K562 (cell line): ENCODE data around the gene BANP. TPM values are rescaled to one million over a fixed set of nuclear protein-coding genes. Genes with fewer than 3 reads are reported as not detected.
A peak's percentile ranks its signal among the peaks of the same experiment; 100 is the strongest.

Source experiments
- ATAC-seq: fragments of 200-7000 bp; cut with Tn5 transposase; 3 replicates; pipeline ENCODE4 v1.9.1; 2020; ENCODE audit warnings: moderate library complexity
- BruUV-seq: library from RNA; stranded (reverse); fragments of 400-500 nt; replicated peaks from 2 replicates; lab custom pipeline; 2021; lab: Mats Ljungman, UMichigan
- CTCF ChIA-PET: fragments of 300-600 bp; formaldehyde crosslinking; extraction: SDS; loops from one replicate; lab custom pipeline; 2021; ENCODE audit warnings: low intra/inter-chr PET ratio; lab: Yijun Ruan, JAX
- POLR2A ChIA-PET: fragments of 300-600, 350-650 bp; sonication (Branson Sonifier 250); formaldehyde crosslinking; extraction: SDS; loops from one replicate; lab custom pipeline; 2021; ENCODE audit warnings: antibody characterized with exemption, inconsistent platforms; lab: Yijun Ruan, JAX
- DNase-seq, 4 experiments: peaks; one replicate each; pipeline versions ENCODE4 v3.0.0 to v3.0.0-alpha.2; 2011 to 2018; ENCODE audit warnings: low spot score in 3 of 4, mixed read lengths in 3 of 4; ENCODE audit errors: extremely low read depth in 1 of 4
- FAIRE-seq: peaks from 2 replicates; lab custom pipeline; 2011; peaks lifted over from hg19 to GRCh38; lab: Jason Lieb, UNC
- H2AFZ ChIP-seq: 2 replicates; pipeline ENCODE4 v1.6.0; 2011; ENCODE audit warnings: low read depth, low read length, control low read depth, inconsistent platforms
- H3K27ac ChIP-seq: fragments of 200-600 bp; 3 replicates; pipeline ENCODE4 v1.8.0; 2011; ENCODE audit warnings: low read depth, mild to moderate bottlenecking, control low read depth, inconsistent platforms, low read length, moderate library complexity, mixed read lengths; ENCODE audit errors: extremely low read depth
- H3K27me3 ChIP-seq, 2 experiments: fragments of 300-600 bp in 1 of 2; 2 replicates in 1 of 2; 3 replicates in 1 of 2; pipeline versions ENCODE4 v1.6.0 to v1.8.0; 2011; ENCODE audit warnings: inconsistent platforms in 2 of 2, low read length in 2 of 2, mild to moderate bottlenecking in 1 of 2, mixed read lengths in 1 of 2, moderate library complexity in 1 of 2; ENCODE audit not compliant: control insufficient read depth in 2 of 2, insufficient read depth in 2 of 2
- H3K36me3 ChIP-seq: fragments of 300-600 bp; 3 replicates; pipeline ENCODE4 v1.8.0; 2011; ENCODE audit warnings: mild to moderate bottlenecking, low read length, inconsistent platforms; ENCODE audit not compliant: control insufficient read depth, insufficient read depth
- H3K4me1 ChIP-seq, 2 experiments: fragments of 200-600 bp in 1 of 2; replicated peaks in 1 of 2; 2 replicates in 1 of 2; 3 replicates in 1 of 2; pipeline versions ENCODE4 v1.5.1 to v1.8.0; 2011; ENCODE audit warnings: inconsistent platforms in 2 of 2, low read length in 2 of 2, mild to moderate bottlenecking in 1 of 2, mixed read lengths in 1 of 2, moderate library complexity in 1 of 2; ENCODE audit not compliant: control insufficient read depth in 2 of 2, insufficient read depth in 2 of 2
- H3K4me2 ChIP-seq: 2 replicates; pipeline ENCODE4 v1.6.1; 2011; ENCODE audit warnings: low read length, control low read depth, inconsistent platforms, mixed read lengths; ENCODE audit not compliant: insufficient read depth
- H3K4me3 ChIP-seq: fragments of 200-600 bp; sonication (generic), shearing (Covaris generic); 2 replicates; pipeline ENCODE4 v1.5.1; 2016; ENCODE audit warnings: control low read depth, inconsistent platforms
- H3K79me2 ChIP-seq: fragments of 200-600 bp; 3 replicates; pipeline ENCODE4 v1.8.0; 2011; ENCODE audit warnings: low read length, inconsistent platforms; ENCODE audit not compliant: control insufficient read depth, insufficient read depth
- H3K9ac ChIP-seq, 2 experiments: 2 replicates each; pipeline versions ENCODE4 v1.6.0 to v1.6.1; 2011; ENCODE audit warnings: low read depth in 2 of 2, low read length in 2 of 2, control low read depth in 1 of 2, inconsistent platforms in 1 of 2, mild to moderate bottlenecking in 1 of 2, mixed read lengths in 1 of 2; ENCODE audit not compliant: insufficient read depth in 1 of 2
- H3K9me1 ChIP-seq: one replicate; pipeline ENCODE4 v1.6.0; 2011; ENCODE audit warnings: inconsistent platforms, mild to moderate bottlenecking, low read length, moderate library complexity; ENCODE audit not compliant: control insufficient read depth, insufficient read depth
- H3K9me3 ChIP-seq: replicated peaks from 2 replicates; pipeline ENCODE4 v1.5.1; 2011; ENCODE audit warnings: low read depth, low read length, inconsistent platforms; ENCODE audit not compliant: control insufficient read depth, insufficient read depth
- H4K20me1 ChIP-seq: replicated peaks from 2 replicates; pipeline ENCODE4 v1.6.1; 2011; ENCODE audit warnings: low read length, inconsistent platforms, mixed read lengths; ENCODE audit not compliant: control insufficient read depth, insufficient read depth
- ATF1 ChIP-seq, 2 experiments: fragments of 450-650 bp in 1 of 2; IDR thresholded peaks; 2 replicates each; pipeline ENCODE4 v1.6.1; 2016; ENCODE audit warnings: missing compliant biosample characterization in 1 of 2, missing genetic modification characterization in 1 of 2
- ATF3 ChIP-seq, 2 experiments: fragments of 450-650 bp in 1 of 2; sonication (generic) in 1 of 2; formaldehyde crosslinking in 1 of 2; IDR thresholded peaks in 1 of 2; conservative IDR thresholded peaks in 1 of 2; 2 replicates each; pipeline versions ENCODE4 v1.6.1 to v1.8.1; 2016 to 2023; ENCODE audit warnings: mild to moderate bottlenecking in 2 of 2, moderate library complexity in 2 of 2, inconsistent platforms in 1 of 2, missing genetic modification reagents in 1 of 2
- BHLHE40 ChIP-seq: IDR thresholded peaks from 2 replicates; pipeline ENCODE4 v1.6.1; 2011; ENCODE audit warnings: low read length, improper control_type of control experiment
- C11orf30 ChIP-seq: fragments of 450-650 bp; IDR thresholded peaks from 2 replicates; pipeline ENCODE4 v1.6.1; 2016; ENCODE audit warnings: low read depth, mild to moderate bottlenecking
- CREM ChIP-seq: IDR thresholded peaks from 2 replicates; pipeline ENCODE4 v1.6.1; 2014; ENCODE audit warnings: antibody characterized with exemption, low read depth
- MAFK ChIP-seq: IDR thresholded peaks from 2 replicates; pipeline ENCODE4 v1.6.1; 2011; ENCODE audit warnings: low read length, improper control_type of control experiment
- NCOR1 ChIP-seq: fragments of 450-650 bp; IDR thresholded peaks from 2 replicates; pipeline ENCODE4 v1.6.1; 2016; ENCODE audit warnings: mild to moderate bottlenecking, moderate library complexity
- NRF1 ChIP-seq, 2 experiments: fragments of 450-650 bp; IDR thresholded peaks in 1 of 2; conservative IDR thresholded peaks in 1 of 2; 2 replicates each; pipeline ENCODE4 v1.6.1; 2014; ENCODE audit warnings: mild to moderate bottlenecking in 2 of 2
- SMAD3 ChIP-seq: fragments of 450-650 bp; formaldehyde crosslinking; conservative IDR thresholded peaks from 2 replicates; pipeline ENCODE4 v1.4.0; 2020; ENCODE audit warnings: mild to moderate bottlenecking
- USF2 ChIP-seq: sonication (generic); formaldehyde crosslinking; IDR thresholded peaks from 2 replicates; pipeline ENCODE4 v1.5.0; 2020; ENCODE audit warnings: missing genetic modification reagents
- ZNF175 ChIP-seq: fragments of 200-800 bp; sonication (Bioruptor generic); IDR thresholded peaks from 2 replicates; pipeline ENCODE4 v1.6.1; 2016; ENCODE audit warnings: low read depth, mild to moderate bottlenecking, missing genetic modification characterization, missing compliant biosample characterization
- ZNF316 ChIP-seq: fragments of 450-650 bp; IDR thresholded peaks from 2 replicates; pipeline ENCODE4 v1.6.1; 2016
- WGBS: fragments of 100-300 bp; shearing (Covaris generic); methylation state at CpG from one replicate; pipeline ENCODE4 v1.1.6; 2016; ENCODE audit warnings: low coverage, mixed read lengths; ENCODE audit not compliant: insufficient coverage; ENCODE audit errors: missing lambda C conversion rate; 5-methylcytosine and 5-hydroxymethylcytosine counted together
- in situ Hi-C: fragments of 300-500 bp; cut with MboI; formaldehyde crosslinking; loops from 4 replicates; pipeline ENCODE4 v1.15.0; 2018; ENCODE audit warnings: inconsistent platforms, mixed read lengths
- intact Hi-C: fragments of 100-400 bp; cut with micrococcal nuclease; formaldehyde crosslinking; loops from 2 replicates; pipeline ENCODE4 v1.14.2; 2022
- polyA plus RNA-seq, 8 experiments: library from polyadenylated mRNA; depleted of rRNA in 4 of 8; stranded (reverse) in 5 of 8; unstranded in 3 of 8; fragments of >200 nt; fragmentation: Nextera tagmentation in 2 of 8; fragmentation: Illumina TruSeq in 1 of 8; extraction: Ambion mirVana in 2 of 8; extraction: Trizol in 1 of 8; gene quantifications; 2 replicates each; pipeline versions ENCODE4 v1.2.1 to v1.2.3, GENCODE V29; 2011 to 2014; ENCODE audit warnings: inconsistent platforms in 1 of 8, missing spikeins in 1 of 8
- total RNA-seq, 7 experiments: library from RNA; depleted of rRNA in 6 of 7; stranded (reverse); fragments of >200 nt in 6 of 7; fragmentation: Illumina TruSeq in 2 of 7; extraction: Trizol in 2 of 7; gene quantifications; 2 replicates each; pipeline versions ENCODE4 v1.2.1 to v1.2.3, GENCODE V29; 2011 to 2021; ENCODE audit warnings: low replicate concordance in 1 of 7

BANP gene
- total and polyA plus RNA-seq, 9 of the 15 experiments (the other 6 are each of a cell fraction or from before 2014, with no cell fraction given) = 4.6 to 22.1 (median 15.6) TPM

GRCh38 chr16:87945351-87946042 lies 5.7 kb upstream of the BANP start:
- no TSS peak for BruUV-seq
- no peaks in the 10 kb centered on the region for H3K9me1 ChIP-seq
- H3K4me3 ChIP-seq = no peak overlapping the region
- peaks cover 3 to 18% of the 10 kb centered on the region in 2 experiments; a peak in 4 of 5 replicates for H3K4me1 ChIP-seq
- intact Hi-C loops (no loop called here), in situ Hi-C loops (no loop called here)
- H3K9ac ChIP-seq = peak overlapping the region in 1 of 2 experiments; percentile 78; a peak in 2 of 4 replicates
- no peaks in the 10 kb centered on the region for H3K36me3 ChIP-seq
- FAIRE-seq = no peak
- H3K9me3 ChIP-seq = no peaks in the 10 kb centered on the region
- H4K20me1 ChIP-seq = no peaks in the 10 kb centered on the region
- no peak for TF ChIP-seq SMAD3 (CRISPR knock-in tag)
- TF ChIP-seq USF2 (CRISPR knock-in tag) = peak; percentile 55
- peak; percentile 74 for TF ChIP-seq CREM
- no peak for TF ChIP-seq ZNF175 (CRISPR knock-in tag)
- peak; percentile 74 for TF ChIP-seq ZNF316
- TF ChIP-seq NRF1 (conservative IDR thresholded peaks at IDR 0.05 in 1 of 2, IDR thresholded peaks at IDR 0.05 in 1 of 2) = 0 out of 4 replicates have a peak, but pooled peaks of 1 of the 2 experiments have one; percentile 24
- peak; percentile 61 for TF ChIP-seq C11orf30
- peak; percentile 56; the same call in 1 of the 2 replicates for TF ChIP-seq BHLHE40
- no peak for TF ChIP-seq ATF1 (CRISPR knock-in tag; IDR thresholded peaks at IDR 0.05)
- peak; percentile 58; the same call in 1 of the 2 replicates for TF ChIP-seq ATF1 (tag; IDR thresholded peaks at IDR 0.05)
- no peak for TF ChIP-seq NCOR1
- TF ChIP-seq ATF3 (IDR thresholded peaks at IDR 0.05) = peak; percentile 40
- no peak for TF ChIP-seq ATF3 (CRISPR knock-in tag; conservative IDR thresholded peaks at IDR 0.05)
- TF ChIP-seq MAFK = peak; percentile 58
- DNase-seq = no peak
- H2AFZ ChIP-seq = peak overlapping the region; percentile 85
- H3K4me2 ChIP-seq = peak overlapping the region; percentile 27; the same call in 1 of the 2 replicates
- CTCF ChIA-PET = no interaction called here
- WGBS = 46% methylated on average over 20 of the region's 22 CpGs
- no peaks in the 10 kb centered on the region for H3K79me2 ChIP-seq
- peak; percentile 60 for ATAC-seq
- H3K27ac ChIP-seq = no peak overlapping the region; the same call in 2 of the 3 replicates
- no peaks in the 10 kb centered on the region for H3K27me3 ChIP-seq
- POLR2A ChIA-PET = interaction anchor here (0.7 kb wide), 1 partner anchor 476 kb away, joined by 3 read pairs; no protein-coding TSS in a partner anchor
